Inflammatory macrophage treated with lipopolysaccharide for 1 hour (primary cell): ENCODE data around the gene PRKN.

Experiments
- DNase-seq, 2 donors: peaks; one replicate each; pipeline ENCODE4 v3.0.0-alpha.2; 2020 to 2022

Gene PRKN

DNA sequence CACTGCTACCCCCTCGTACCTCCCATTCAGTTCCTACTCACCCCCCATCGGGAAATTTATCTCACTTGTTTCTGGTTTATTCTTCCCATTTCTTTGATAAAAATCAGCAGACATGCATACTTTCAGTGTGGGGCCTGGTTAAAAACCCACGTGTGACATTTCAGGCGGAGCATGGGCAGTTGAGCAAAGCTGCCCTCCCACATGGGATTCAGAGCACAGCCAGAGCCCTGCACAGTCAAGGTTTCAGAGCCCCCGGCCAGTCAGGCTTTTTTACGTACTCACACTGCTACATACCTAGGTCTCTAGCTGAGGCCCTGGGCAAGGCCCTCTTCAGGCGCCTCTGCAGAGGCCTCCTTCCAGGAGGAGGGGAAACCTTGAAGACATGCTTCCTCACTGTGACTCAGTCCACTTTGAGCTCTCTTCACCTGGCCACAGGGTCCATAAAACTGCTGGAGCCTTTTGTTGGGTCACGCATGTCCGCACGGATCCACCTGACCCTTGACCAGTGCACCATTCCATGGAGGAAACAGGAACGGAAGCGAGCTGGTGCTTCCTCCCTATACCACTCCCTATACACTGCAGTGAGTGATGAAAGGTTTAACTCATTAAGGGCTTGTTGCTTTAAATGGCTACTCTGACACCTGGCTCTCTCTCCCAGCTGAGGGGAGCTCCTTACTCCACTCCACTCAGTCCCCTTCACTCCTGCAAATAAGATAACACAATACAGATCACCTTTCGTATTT is 713.3 kb downstream of the PRKN start:
- no peak for DNase-seq

DNA sequence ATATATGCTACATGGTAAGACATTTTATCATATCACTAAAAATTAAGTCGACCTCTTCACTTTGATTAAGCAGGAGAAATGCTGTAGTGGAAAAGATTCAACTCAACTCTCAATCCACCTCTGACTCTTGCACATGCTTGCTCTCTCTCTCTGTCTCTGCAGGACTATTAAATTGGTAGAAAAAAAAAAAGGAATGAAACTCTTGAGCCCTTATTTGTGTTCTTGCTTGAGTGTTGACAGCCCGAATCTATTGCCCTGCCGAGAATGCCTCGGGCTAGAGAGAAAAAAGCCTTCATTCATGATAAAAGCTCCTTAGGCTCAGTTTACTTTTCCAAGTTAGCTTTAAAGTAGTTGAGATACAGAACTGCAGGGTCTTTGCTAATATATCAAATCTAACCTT is 722.2 kb downstream of the PRKN start:
- no peak for DNase-seq

DNA sequence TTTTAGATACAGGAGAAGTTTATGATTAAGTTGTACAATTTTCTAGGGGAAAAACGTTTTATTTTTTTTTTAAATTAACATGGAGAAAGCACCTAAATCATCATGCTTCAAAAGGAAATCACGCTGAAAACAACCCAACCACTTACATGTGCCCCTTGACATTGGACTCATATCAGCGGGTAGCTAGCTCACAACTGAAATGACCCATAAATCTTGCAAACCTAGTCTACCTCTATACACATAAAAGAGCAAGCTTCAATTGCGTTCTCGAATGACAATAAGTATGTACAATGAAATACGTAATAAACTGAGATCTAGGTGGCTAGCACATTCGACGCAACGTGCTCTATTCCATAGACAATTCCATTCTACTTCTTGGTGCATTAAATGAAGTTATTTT is 730.8 kb downstream of the PRKN start:
- DNase-seq = no peak

DNA sequence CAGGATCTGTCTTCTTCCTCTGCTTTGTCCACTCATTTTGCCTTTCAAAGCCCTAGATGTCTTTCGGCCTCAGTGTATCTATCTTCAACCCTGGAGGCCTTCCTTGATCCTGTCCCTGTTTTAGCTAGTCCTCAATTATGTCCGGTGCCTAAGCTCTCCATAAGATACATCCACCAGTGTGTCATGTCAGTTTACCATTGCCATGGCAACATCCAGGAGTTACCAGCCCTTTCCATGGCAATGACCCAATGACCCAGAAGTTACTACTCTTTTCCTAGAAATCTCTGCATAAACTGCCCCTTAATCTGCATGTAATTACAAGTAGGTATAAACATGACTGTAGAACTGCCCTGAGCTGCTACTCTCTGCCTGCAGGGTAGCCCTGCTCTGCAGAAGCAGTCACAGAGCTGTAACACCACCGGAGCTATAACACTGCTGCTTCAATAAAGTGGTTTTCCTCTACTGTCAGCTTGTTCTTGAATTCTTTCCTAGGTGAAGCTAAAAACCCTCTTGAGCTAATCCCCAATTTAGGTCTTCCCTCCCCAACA is 741.6 kb downstream of the PRKN start:
- no peak for DNase-seq

DNA sequence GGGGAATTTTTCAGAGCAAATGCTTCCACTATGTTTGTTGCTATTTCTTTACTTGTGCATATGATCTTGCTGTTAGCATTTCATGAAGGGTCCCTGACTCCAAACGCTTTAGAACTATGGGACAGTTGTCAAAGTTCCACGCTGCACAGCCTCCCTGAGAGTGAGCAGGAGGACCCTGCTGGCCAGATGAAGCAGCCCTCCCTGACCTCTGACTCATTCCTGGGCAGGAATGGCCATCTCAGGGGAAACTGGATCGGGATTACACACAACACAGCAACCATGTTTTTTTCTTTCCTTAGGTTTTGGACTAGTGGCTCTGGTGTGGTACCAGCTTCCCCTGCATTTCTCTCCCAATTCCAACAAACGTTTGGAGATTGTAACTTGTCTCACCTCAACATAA is 742.9 kb downstream of the PRKN start:
- DNase-seq = no peak

DNA sequence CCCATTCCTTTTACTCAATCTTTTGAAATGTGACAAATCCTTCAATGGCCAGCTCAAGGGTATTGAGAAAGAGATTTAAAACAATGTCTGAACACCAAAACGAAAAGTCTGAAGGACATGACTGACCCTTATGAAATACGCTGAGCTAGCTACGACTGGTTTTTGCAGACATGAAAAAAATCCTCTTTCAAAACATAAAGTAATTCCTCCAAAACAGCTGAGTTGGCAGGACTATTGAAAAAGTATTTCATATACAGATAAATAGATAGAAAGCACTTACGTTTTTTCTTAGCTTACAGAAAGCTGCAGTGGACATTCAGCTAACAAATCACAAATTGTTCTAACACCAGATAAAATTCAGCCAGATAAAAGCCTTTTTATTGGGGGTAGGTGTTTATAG is 751.0 kb downstream of the PRKN start:
- no peak for DNase-seq

DNA sequence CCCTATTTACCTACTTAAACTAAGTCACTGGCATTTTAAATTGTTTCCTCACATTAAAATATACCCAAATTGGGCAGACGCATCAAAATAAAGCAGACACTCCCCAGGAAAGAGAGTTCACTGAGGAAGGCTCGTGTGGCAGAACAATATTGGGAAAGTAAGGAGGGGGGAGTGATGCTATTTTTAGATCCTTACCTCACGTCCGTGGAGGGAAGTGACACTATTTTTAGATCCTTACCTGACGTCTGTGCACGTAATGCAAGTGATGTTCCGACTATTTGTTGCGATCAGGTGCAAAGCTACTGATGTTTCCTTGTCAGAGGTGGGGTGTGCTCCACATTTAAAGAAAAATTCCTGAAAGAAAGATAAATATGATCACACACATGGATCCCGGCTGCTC is 754.5 kb downstream of the PRKN start:
- DNase-seq = no peak

DNA sequence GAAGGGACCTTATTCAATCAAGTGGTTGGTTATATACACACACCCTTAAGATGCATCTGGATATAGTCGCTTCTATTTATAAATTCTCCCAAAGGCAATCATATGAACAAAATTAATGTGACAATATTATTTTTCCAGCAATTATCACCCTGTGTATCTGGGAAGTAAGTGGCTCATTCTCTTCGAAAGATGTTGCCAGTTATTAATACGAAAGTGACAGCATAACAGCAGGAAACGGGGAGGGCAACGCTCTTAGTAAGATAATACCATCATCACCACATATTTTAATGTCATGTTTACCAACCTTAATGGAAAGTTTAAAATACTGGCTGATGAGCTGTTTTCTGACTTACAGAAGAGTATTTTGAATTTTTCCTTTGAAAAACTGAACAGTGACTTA is 756.5 kb downstream of the PRKN start:
- DNase-seq = no peak

DNA sequence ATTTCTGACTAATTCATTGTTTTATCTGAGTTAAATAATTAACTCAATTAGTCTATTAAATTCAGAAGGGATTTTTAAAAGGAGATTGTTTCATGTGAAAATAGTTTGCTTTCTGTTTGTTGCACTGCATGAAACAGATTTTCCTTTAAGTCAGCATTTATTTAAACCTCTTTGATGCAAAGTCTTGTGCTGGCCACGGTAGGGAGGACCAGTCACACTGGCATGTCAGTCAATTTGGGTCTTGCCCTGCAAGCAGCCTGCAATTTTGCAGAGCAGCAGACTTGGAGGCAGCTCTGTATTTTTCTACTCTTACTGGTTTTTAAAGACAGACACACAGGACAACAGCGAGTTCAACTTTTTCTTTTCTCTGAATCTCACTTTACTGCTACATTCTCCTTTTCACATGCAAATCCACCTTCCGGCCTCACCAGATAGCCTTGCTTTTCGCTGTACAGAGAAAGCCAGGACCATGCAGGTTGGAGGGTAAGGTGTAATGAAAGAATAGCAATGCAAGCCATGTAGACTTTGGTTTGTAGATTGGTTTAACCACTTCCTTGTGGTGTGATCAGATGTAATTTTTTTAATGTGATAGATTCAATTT is 763.8 kb downstream of the PRKN start:
- DNase-seq = no peak

DNA sequence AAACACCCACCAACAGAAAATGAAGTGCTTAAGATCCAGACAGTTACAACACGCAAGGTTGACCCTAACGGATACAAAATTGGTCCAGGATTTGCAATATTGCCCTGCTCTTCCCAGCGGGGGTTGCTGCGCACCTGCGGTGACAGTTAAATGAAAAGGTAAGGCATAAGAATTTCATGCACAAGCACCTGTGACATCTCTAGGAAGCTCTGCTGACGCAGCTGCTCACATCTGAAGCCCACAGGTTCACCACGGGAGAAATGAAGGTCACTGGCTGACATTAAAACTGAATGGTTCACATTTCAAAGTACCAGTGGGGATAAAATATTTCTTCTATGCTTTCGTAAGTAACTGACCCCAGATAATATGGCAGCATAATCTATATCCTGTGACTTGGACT is 764.4 kb downstream of the PRKN start:
- DNase-seq = no peak

DNA sequence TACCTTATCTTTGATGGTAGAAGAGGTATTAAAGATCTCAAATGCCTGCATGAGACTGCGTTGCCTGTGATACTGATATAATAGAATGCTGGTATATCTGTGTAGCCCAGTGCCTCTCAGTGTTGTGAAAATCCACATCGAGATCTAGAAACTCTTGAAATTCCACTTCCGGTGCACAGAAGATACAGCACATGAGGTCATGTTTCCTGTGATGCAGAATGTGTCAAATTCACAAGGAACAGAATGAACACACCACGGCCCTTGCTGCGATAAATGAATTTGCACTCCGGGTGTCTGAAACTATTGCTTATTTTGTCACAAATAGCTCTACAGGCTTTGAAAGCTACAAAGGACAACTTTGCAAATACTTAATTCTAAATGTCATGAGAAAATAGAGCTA is 765.8 kb downstream of the PRKN start:
- no peak for DNase-seq

DNA sequence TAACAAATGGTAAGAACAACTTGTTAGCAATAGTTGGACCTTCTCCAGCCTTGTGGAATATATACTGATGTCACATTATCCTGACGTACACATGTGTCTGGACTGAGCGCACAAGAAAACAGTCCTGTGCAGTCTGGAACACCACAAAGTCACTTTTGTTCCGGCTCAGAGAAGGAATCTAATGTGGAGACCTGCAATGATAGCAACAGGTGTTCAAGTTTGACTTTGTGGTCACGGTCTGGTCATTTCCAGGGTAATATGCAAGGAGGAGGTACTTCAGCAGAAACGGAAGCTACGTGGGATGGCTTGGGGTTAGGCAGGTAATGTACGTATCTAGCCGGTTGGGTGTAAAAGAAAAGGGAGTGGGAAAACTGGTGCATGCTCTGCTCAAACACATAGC is 766.5 kb downstream of the PRKN start:
- DNase-seq = no peak

DNA sequence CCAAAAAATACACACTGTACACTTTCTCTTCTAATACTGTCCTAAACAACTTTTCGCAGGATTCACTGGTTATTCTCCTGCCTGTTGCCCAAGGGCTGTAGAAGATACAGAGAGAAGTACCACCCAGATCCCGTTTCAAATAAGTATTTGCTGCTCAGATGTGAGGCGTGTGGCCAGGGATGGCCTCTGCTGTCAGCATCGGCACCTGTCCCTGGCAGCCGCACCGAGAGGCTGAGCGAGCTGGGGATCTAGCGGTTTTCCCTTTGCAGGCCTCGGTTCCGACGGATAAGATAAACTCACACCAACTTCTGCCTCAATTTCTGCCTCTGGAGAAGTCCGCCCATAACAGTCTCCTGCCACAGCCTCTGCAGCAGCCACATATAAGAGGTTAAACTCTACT is 768.5 kb downstream of the PRKN start:
- no peak for DNase-seq

DNA sequence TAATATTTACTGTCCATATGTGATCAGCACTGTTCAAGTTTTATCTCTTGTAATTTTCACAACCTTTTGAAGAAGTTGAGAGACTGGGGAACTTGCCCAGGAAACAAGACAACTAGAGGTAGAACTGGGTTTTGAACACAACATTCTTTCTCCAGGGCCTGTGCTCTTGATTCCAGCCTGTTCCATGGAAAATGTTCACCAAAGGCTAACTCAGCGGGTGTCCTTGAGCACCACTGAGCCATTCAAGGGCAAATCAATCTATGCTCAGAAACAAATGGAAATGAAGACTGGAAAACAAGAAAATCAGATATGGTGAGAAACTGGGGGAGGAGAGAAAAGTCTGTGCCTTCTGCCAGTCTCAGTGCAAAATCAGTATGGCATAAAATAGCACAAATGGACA is 771.5 kb downstream of the PRKN start:
- DNase-seq = no peak

DNA sequence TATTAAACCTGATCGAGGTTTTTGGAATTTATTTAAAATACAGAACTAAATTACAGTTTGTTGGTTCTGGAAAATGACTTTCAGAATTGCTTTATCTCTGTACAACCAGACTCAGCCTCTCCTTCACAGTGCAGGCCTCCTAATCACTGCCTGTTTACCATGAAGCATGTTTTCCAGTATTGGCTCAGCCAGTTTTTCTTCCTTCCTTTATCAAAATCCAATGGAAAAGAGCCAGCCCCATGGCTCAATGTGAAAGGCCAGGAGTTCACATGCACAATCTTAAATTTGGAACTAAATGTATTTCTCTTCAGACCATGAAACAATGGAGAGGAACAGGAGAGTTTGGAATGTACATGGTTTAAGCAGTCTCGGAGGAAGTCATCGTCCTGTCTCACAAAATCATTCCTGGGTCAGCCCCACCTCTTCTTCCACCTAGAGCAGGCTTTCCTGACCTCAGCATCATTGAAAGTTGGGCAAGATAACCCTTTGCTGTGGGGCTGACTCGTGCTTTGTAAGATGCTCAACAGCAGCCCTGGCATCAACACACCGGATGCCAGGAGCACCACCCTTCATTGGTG is 772.8 kb downstream of the PRKN start:
- DNase-seq = no peak

DNA sequence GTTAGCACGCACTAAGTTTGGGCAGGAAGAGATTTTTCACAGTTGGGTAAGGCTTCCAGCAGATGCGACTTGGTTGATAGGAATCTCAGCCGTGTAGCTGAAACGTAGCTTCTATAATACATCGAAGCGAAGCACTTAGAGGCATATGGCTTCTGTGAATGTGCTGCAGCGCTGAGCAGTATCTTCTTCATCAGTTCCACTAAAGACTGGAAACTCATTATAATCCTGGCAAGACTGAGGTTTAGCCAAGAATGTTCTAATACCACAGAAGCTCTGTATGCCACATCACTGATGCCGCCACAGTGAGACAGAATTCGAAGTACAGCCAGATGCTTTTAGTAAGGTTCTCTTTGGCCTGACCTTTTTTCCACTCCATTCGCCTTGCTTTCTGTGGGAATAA is 773.5 kb downstream of the PRKN start:
- DNase-seq = no peak

DNA sequence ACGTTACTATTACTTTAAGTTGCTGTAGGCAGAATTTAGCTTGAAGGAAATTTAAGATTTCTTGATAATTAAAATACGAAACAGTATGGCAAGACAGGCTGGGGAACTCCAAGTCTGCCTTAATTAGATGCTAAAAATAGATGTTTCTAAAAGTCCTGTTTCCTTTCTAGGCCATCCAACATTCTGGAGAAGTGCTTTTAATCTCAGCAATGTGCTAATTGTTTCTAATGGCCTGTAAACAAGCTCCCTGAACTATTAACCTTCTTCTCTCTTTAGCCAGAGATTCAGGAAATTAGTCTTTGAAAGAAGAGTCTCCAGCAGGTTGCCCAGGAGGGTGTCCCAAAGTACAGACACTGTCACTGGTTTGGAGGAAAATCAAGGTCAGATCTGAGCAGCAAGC is 776.4 kb downstream of the PRKN start:
- DNase-seq = no peak

DNA sequence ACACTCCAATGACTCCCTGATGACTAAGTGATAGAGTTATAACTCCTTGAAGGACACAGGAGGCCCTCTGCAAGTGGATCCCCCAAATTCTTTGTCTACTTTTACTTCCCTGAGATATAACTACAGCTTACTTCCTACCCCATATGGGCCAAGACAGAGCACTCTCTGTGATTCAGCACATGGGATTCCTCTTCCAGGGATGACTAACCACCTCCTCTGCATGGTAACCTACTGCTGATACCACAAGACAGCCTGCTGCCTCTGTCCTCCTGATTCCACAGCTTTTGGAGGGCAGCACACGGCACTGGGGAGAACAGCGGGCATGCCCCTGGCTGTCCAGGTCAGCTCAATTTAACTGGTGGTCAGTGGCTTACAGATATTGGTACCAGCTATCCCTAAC is 778.0 kb downstream of the PRKN start:
- no peak for DNase-seq

DNA sequence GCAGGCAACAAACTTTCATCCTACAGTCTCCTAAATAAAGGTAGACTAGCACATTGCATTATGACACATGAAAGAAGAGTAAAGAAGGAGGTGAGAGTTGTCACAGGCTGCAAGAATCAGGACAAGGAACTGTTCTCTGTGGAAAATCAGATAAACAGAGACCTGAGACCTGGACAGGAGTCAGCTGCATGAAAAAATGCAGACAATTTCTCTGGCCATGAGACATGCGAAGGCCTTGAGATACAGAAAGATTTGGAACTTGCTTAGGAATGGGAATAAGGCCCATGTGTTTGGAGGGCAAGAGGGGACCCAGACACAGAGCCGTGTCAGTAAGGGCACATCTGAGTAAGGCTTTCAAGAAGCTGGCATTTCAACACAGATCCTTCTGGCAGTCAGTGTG is 779.1 kb downstream of the PRKN start:
- DNase-seq = no peak

DNA sequence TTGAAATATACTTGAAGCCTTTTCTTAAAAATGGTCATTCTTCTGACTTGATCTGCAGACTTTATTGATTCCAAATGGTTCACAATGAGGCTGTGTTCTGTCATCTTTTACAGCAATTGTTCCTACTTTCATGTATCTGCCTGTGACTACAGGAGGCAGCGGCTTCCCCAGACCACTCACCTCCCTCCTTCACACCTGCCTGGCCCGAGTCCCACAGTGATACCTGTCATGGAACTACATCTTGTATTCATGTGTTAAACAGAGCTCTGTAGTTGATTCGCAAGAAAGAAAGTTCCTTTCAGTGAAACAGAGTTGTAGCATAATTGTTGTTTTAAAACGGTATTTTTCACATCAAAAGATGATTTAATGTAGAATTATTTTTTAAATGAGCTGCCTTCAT is 780.2 kb downstream of the PRKN start:
- DNase-seq = no peak

DNA sequence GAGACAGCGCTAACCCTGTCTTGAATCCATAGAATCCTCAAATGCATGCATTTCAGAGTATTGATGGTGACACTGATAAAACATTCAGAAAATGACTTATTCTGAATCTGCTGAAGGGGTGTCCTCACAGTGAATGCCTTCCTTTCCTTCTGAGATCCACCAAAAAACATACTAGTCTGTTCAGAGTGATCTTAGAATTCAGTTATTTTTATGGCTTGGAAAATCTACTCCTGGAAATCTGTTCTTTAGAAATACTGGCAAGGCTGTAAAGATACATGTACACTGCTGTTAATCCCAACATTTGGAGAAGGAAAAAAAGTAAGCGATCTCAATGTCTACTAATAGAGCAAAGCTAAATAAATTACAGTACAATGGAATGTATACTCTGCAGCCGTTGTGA is 781.1 kb downstream of the PRKN start:
- no peak for DNase-seq

DNA sequence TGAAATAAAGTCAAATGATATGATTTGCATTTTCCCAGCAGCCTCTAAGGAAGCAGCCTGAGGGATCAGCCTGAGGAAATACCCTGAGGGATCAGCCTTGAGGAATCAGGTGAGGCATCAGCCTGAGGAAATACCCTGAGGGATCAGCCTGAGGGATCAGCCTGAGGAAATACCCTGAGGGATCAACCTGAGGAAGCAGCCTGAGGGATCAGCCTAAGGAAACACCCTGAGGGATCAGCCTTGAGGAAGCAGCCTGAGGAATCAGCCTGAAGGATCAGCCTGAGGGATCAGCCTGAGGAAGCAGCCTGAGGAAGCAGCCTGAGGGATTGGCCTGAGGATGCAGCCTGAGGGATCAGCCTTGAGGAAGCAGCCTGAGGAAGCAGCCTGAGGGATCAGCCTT is 784.0 kb downstream of the PRKN start:
- DNase-seq = no peak

DNA sequence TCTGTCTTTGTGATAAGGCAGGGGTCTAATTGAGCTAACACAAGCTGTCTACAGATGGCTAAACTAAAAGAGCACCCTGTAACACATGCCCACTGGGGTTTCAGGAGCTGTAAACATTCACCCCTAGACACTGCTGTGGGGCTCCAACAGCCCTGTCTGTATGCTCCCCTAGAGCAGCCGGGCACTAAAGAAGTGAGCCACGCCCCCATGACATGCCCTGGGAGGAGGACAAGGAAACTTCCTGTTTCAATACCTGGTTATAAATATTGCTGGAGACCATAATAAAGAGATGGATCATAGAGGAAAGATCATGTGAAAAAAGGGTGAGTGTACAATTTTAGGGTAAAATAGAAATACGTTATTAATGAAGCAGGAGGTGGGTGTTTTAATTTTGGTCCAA is 786.0 kb downstream of the PRKN start:
- DNase-seq = no peak

DNA sequence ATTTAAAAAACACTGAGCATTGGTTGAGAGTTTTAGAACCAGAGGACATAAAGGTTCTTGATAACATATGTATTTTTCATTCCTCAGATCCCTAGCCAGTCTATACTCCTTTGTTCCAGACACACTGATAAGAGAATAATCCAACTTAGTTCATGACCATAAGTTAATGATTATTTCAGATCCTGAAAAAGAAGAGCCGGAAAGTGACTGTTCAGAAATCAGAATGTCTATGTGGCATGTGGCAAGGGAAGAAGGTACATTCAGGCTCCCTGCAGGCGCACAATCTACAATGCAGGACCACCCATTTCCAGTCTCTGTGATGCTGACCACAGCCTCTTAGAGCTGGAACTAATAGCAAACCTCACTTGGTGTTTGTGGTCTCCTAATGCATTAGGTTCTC is 787.0 kb downstream of the PRKN start:
- no peak for DNase-seq

DNA sequence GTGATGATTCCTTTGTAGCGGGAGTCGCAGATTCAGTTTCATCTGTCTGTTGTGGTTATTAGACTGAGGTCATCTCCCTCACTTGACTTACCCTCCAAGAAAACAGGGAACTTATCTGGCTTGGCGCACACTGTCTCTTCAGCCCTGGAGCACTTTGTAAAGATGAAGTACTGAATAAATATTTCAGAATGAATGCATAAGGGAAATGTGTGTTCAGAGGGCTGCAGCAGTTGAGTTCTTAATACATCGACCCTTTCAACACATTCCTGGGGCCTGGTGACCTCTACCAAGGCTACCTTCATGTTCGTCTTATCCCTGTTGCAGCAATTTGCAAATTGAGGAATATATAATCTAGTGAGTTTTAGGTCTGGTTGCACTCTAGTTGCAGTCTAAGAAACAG is 801.2 kb downstream of the PRKN start:
- no peak for DNase-seq
